ENCODE results near the gene UGP2.

- TF ChIP-seq POLR2A (IDR thresholded peaks at IDR 0.05; ENCODE audit: low read length): no peak
- no peak for TF ChIP-seq GATA1 (IDR thresholded peaks at IDR 0.05; ENCODE audit: low read depth, low read length)
Observed at GRCh38 chr2:63850649-63851048, 9.0 kb downstream of the UGP2 start.

Data from erythroblast (primary cell).